H9 (cell line): ENCODE measurements around the gene USH2A. TPM values are rescaled to one million over a fixed set of nuclear protein-coding genes. Genes with fewer than 3 reads are reported as not detected.

ENCODE experiments used
- DNase-seq: peaks from one replicate; pipeline ENCODE4 v3.0.0-alpha.2; 2017
- H2AFZ ChIP-seq: one replicate; pipeline ENCODE4 v1.6.1; 2013; ENCODE audit warnings: mild to moderate bottlenecking, low read length, control low read depth, moderate library complexity
- H2AK5ac ChIP-seq: 2 replicates; pipeline ENCODE4 v1.6.1; 2013; ENCODE audit warnings: low read length, control low read depth, mixed read lengths; ENCODE audit not compliant: insufficient read length
- H2BK120ac ChIP-seq: one replicate; pipeline ENCODE4 v1.6.1; 2013; ENCODE audit warnings: low read depth, mild to moderate bottlenecking, low read length, control low read depth, inconsistent platforms; ENCODE audit not compliant: poor library complexity, severe bottlenecking
- H2BK12ac ChIP-seq: 2 replicates; pipeline ENCODE4 v1.6.1; 2013; ENCODE audit warnings: low read length, control low read depth, mixed read lengths, low read depth; ENCODE audit not compliant: insufficient read length
- H2BK15ac ChIP-seq: 2 replicates; pipeline ENCODE4 v1.6.1; 2013; ENCODE audit warnings: low read depth, low read length, control low read depth
- H2BK20ac ChIP-seq: one replicate; pipeline ENCODE4 v1.6.1; 2013; ENCODE audit warnings: low read depth, mild to moderate bottlenecking, low read length, control low read depth, inconsistent platforms; ENCODE audit not compliant: poor library complexity, severe bottlenecking
- H2BK5ac ChIP-seq: 2 replicates; pipeline ENCODE4 v1.6.1; 2013; ENCODE audit warnings: low read length, control low read depth, mixed read lengths; ENCODE audit not compliant: insufficient read length
- H3K14ac ChIP-seq: 2 replicates; pipeline ENCODE4 v1.6.1; 2013; ENCODE audit warnings: low read length, control low read depth; ENCODE audit not compliant: insufficient read depth
- H3K18ac ChIP-seq: 2 replicates; pipeline ENCODE4 v1.6.1; 2013; ENCODE audit warnings: low read depth, mild to moderate bottlenecking, mixed read lengths, low read length, control low read depth; ENCODE audit not compliant: insufficient read length
- H3K23ac ChIP-seq: 2 replicates; pipeline ENCODE4 v1.6.1; 2013; ENCODE audit warnings: low read length, control low read depth, mixed read lengths, low read depth; ENCODE audit not compliant: insufficient read length
- H3K23me2 ChIP-seq: 2 replicates; pipeline ENCODE4 v1.6.1; 2013; ENCODE audit warnings: low read depth, mild to moderate bottlenecking, mixed read lengths, low read length, control low read depth; ENCODE audit not compliant: insufficient read length, poor library complexity, severe bottlenecking
- H3K27ac ChIP-seq: 2 replicates; pipeline ENCODE4 v1.5.1; 2013; ENCODE audit warnings: low read length, control low read depth, mixed read lengths, low read depth; ENCODE audit not compliant: insufficient read length
- H3K27me3 ChIP-seq: 2 replicates; pipeline ENCODE4 v1.6.1; 2013; ENCODE audit warnings: low read length, control low read depth, inconsistent platforms; ENCODE audit not compliant: insufficient read depth
- H3K4ac ChIP-seq: 2 replicates; pipeline ENCODE4 v1.6.1; 2013; ENCODE audit warnings: low read depth, mild to moderate bottlenecking, control low read depth, inconsistent platforms, low read length, moderate library complexity
- H3K4me1 ChIP-seq: 2 replicates; pipeline ENCODE4 v1.6.1; 2013; ENCODE audit warnings: low read length, control low read depth, inconsistent platforms; ENCODE audit not compliant: insufficient read depth
- H3K4me2 ChIP-seq: 2 replicates; pipeline ENCODE4 v1.6.1; 2013; ENCODE audit warnings: low read length, control low read depth, mixed read lengths; ENCODE audit not compliant: insufficient read length, insufficient read depth
- H3K56ac ChIP-seq: 2 replicates; pipeline ENCODE4 v1.6.1; 2013; ENCODE audit warnings: low read depth, mild to moderate bottlenecking, mixed read lengths, low read length, control low read depth; ENCODE audit not compliant: insufficient read length
- H3K79me1 ChIP-seq: 2 replicates; pipeline ENCODE4 v1.6.1; 2013; ENCODE audit warnings: low read depth, mild to moderate bottlenecking, moderate library complexity, low read length, control low read depth, inconsistent platforms; ENCODE audit not compliant: insufficient read depth, poor library complexity, severe bottlenecking
- H3K79me2 ChIP-seq: 2 replicates; pipeline ENCODE4 v1.6.1; 2013; ENCODE audit warnings: low read length, control low read depth, inconsistent platforms; ENCODE audit not compliant: insufficient read depth
- H3K9ac ChIP-seq: 2 replicates; pipeline ENCODE4 v1.6.1; 2013; ENCODE audit warnings: low read length, control low read depth, mixed read lengths; ENCODE audit not compliant: insufficient read length; ENCODE audit errors: extremely low read depth
- H3K9me3 ChIP-seq: one replicate; pipeline ENCODE4 v1.6.1; 2013; ENCODE audit warnings: low read depth, low read length, inconsistent platforms; ENCODE audit not compliant: control insufficient read depth
- H3T11ph ChIP-seq: one replicate; pipeline ENCODE4 v1.6.1; 2013; ENCODE audit warnings: mild to moderate bottlenecking, low read length, control low read depth, inconsistent platforms
- H4K20me1 ChIP-seq: one replicate; pipeline ENCODE4 v1.6.1; 2013; ENCODE audit not compliant: control insufficient read depth, insufficient read length, insufficient read depth
- H4K5ac ChIP-seq: 2 replicates; pipeline ENCODE4 v1.6.1; 2013; ENCODE audit warnings: low read depth, mild to moderate bottlenecking, mixed read lengths, low read length, control low read depth; ENCODE audit not compliant: insufficient read length
- H4K8ac ChIP-seq: replicated peaks from 2 replicates; pipeline ENCODE4 v1.6.1; 2013; ENCODE audit warnings: low read length, control low read depth, mixed read lengths, low read depth; ENCODE audit not compliant: insufficient read length
- H4K91ac ChIP-seq: 2 replicates; pipeline ENCODE4 v1.6.1; 2013; ENCODE audit warnings: low read depth, mild to moderate bottlenecking, moderate library complexity, mixed read lengths, low read length, control low read depth; ENCODE audit not compliant: insufficient read length
- H3K27ac Mint-ChIP-seq, 3 experiments: 2 replicates in 2 of 3; 3 replicates in 1 of 3; pipeline ENCODE4 v1.8.0; 2020 to 2021; ENCODE audit warnings: mixed read lengths in 3 of 3, mild to moderate bottlenecking in 1 of 3, moderate library complexity in 1 of 3
- H3K27me3 Mint-ChIP-seq: 2 replicates; pipeline ENCODE4 v1.8.0; 2021; ENCODE audit warnings: low read depth, mild to moderate bottlenecking, moderate library complexity, mixed read lengths
- H3K36me3 Mint-ChIP-seq, 3 experiments: 2 replicates in 2 of 3; 3 replicates in 1 of 3; pipeline ENCODE4 v1.8.0; 2020 to 2021; ENCODE audit warnings: low read depth in 3 of 3, mixed read lengths in 3 of 3; ENCODE audit not compliant: insufficient read depth in 1 of 3
- H3K4me1 Mint-ChIP-seq, 2 experiments: 2 replicates each; pipeline ENCODE4 v1.8.0; 2020; ENCODE audit warnings: mixed read lengths in 2 of 2
- H3K4me3 Mint-ChIP-seq, 2 experiments: 2 replicates in 1 of 2; 3 replicates in 1 of 2; pipeline ENCODE4 v1.8.0; 2020 to 2021; ENCODE audit warnings: mild to moderate bottlenecking in 2 of 2, mixed read lengths in 2 of 2, moderate library complexity in 1 of 2
- H3K9me3 Mint-ChIP-seq, 2 experiments: 2 replicates in 1 of 2; 3 replicates in 1 of 2; pipeline ENCODE4 v1.8.0; 2020; ENCODE audit warnings: mild to moderate bottlenecking in 2 of 2, mixed read lengths in 2 of 2, moderate library complexity in 1 of 2
- CTCF ChIP-seq: fragments of 200-600 bp; sonication (generic); conservative IDR thresholded peaks from 3 replicates; pipeline ENCODE4 v1.8.0; 2021; ENCODE audit warnings: antibody characterized with exemption, mild to moderate bottlenecking
- WGBS: extraction: QIAGEN DNeasy Blood & Tissue Kit; methylation state at CpG from one replicate; pipeline ENCODE4 v1.1.7; 2013; ENCODE audit warnings: missing lambda C conversion rate, low lambda C conversion rate, mixed read lengths; ENCODE audit not compliant: insufficient read length; ENCODE audit errors: extremely low coverage; 5-methylcytosine and 5-hydroxymethylcytosine counted together
- total RNA-seq: library from RNA; stranded (reverse); gene quantifications from 2 replicates; pipeline ENCODE4 v1.2.1, GENCODE V29; 2021

USH2A gene
- total RNA-seq, 1 experiment from 2014 or later, result 0.11 TPM

GRCh38 chr1:216076751-216077150 is 346.5 kb downstream of the USH2A start:
- H3K4me1 ChIP-seq, result 0 out of 2 replicates have a peak, but pooled peaks cover 3% of the 10 kb centered on the region
- no peak overlapping the region for H3K27ac ChIP-seq
- H3K79me1 ChIP-seq, result no peaks in the 10 kb centered on the region
- no peak overlapping the region for H2BK120ac ChIP-seq
- no peak overlapping the region for H4K5ac ChIP-seq
- H4K20me1 ChIP-seq, result no peaks in the 10 kb centered on the region
- TF ChIP-seq CTCF, result no peak
- H3K36me3 Mint-ChIP-seq, result no peaks in the 10 kb centered on the region
- no peak overlapping the region for H3K4me2 ChIP-seq
- no peaks in the 10 kb centered on the region for H3K27me3 Mint-ChIP-seq
- no peak overlapping the region for H2BK5ac ChIP-seq
- WGBS, result no CpG with 5 or more reads among the region's 2 CpGs
- H3K9me3 ChIP-seq, result no peaks in the 10 kb centered on the region
- H2AK5ac ChIP-seq, result no peak overlapping the region
- H2BK20ac ChIP-seq, result no peak overlapping the region
- H2AFZ ChIP-seq, result no peak overlapping the region
- H3K9me3 Mint-ChIP-seq, result no peaks in the 10 kb centered on the region
- no peak overlapping the region for H3K4me3 Mint-ChIP-seq
- H3K4me1 Mint-ChIP-seq, result peaks cover 14 to 21% of the 10 kb centered on the region in 2 experiments
- no peak overlapping the region for H3K4ac ChIP-seq
- no peak overlapping the region for H3K23ac ChIP-seq
- H3K79me2 ChIP-seq, result no peaks in the 10 kb centered on the region
- H3K14ac ChIP-seq, result no peak overlapping the region
- H3K23me2 ChIP-seq, result no peaks in the 10 kb centered on the region
- no peak overlapping the region for H4K8ac ChIP-seq
- no peak overlapping the region for H3T11ph ChIP-seq
- no peak overlapping the region for H4K91ac ChIP-seq
- no peak overlapping the region for H2BK15ac ChIP-seq
- DNase-seq, result no peak
- no peak overlapping the region for H3K18ac ChIP-seq
- no peaks in the 10 kb centered on the region for H3K27me3 ChIP-seq
- no peak overlapping the region for H3K56ac ChIP-seq
- no peak overlapping the region for H2BK12ac ChIP-seq
- H3K9ac ChIP-seq, result no peak overlapping the region
- no peak overlapping the region for H3K27ac Mint-ChIP-seq
